SK-N-SH (cell line): Measurements from ENCODE around the gene ITGA6. TPM values are rescaled to one million over a fixed set of nuclear protein-coding genes. Genes with fewer than 3 reads are reported as not detected.

Experiments
- CTCF ChIA-PET: fragments of 300-600, 350-600 bp; formaldehyde crosslinking; extraction: SDS; loops from one replicate; lab custom pipeline; 2021; lab: Yijun Ruan, JAX
- POLR2A ChIA-PET: fragments of 350-600 bp; sonication (Branson Sonifier 250); formaldehyde crosslinking; extraction: SDS; loops from one replicate; lab custom pipeline; 2020; ENCODE audit warnings: antibody characterized with exemption, inconsistent platforms; lab: Yijun Ruan, JAX
- DNase-seq: peaks from one replicate; pipeline ENCODE4 v3.0.0; 2012
- H2AFZ ChIP-seq: fragments of 200-600 bp; sonication (generic); 2 replicates; pipeline ENCODE4 v1.8.1; 2016; ENCODE audit warnings: antibody characterized with exemption, mild to moderate bottlenecking, low read depth
- H3F3A ChIP-seq: fragments of 200-600 bp; sonication (generic); replicated peaks from 2 replicates; pipeline ENCODE3; 2016; ENCODE audit warnings: antibody characterized with exemption, mild to moderate bottlenecking; ENCODE audit not compliant: insufficient read depth
- H3K27ac ChIP-seq, 2 experiments: fragments of 200-500 bp in 1 of 2; fragments of 200-600 bp in 1 of 2; sonication (Bioruptor generic) in 1 of 2; sonication (generic), shearing (Covaris generic) in 1 of 2; 2 replicates each; pipeline versions ENCODE4 v1.5.1 to v1.6.1; 2014 to 2016; ENCODE audit warnings: low read depth in 2 of 2, inconsistent platforms in 1 of 2, low read length in 1 of 2, mild to moderate bottlenecking in 1 of 2, mixed read lengths in 1 of 2
- H3K27me3 ChIP-seq: fragments of 200-600 bp; sonication (generic), shearing (Covaris generic); 2 replicates; pipeline ENCODE4 v1.6.1; 2016; ENCODE audit warnings: mixed run types; ENCODE audit not compliant: insufficient read depth
- H3K36me3 ChIP-seq, 2 experiments: fragments of 200-500 bp in 1 of 2; fragments of 200-600 bp in 1 of 2; sonication (Bioruptor generic) in 1 of 2; sonication (generic) in 1 of 2; replicated peaks in 1 of 2; 2 replicates each; pipeline versions ENCODE3 to v1.5.1; 2014 to 2016; ENCODE audit warnings: low read length in 1 of 2, mild to moderate bottlenecking in 1 of 2; ENCODE audit not compliant: insufficient read depth in 2 of 2, control insufficient read depth in 1 of 2
- H3K4me1 ChIP-seq, 2 experiments: fragments of 200-500 bp in 1 of 2; fragments of 200-600 bp in 1 of 2; sonication (Bioruptor generic) in 1 of 2; sonication (generic), shearing (Covaris generic) in 1 of 2; 2 replicates each; pipeline versions ENCODE4 v1.5.1 to v1.6.1; 2014 to 2016; ENCODE audit warnings: low read depth in 1 of 2, low read length in 1 of 2, mixed run types in 1 of 2; ENCODE audit not compliant: insufficient read depth in 2 of 2, control insufficient read depth in 1 of 2
- H3K4me2 ChIP-seq: fragments of 200-600 bp; sonication (generic), shearing (Covaris generic); 2 replicates; pipeline ENCODE4 v1.6.1; 2017; ENCODE audit warnings: mixed run types
- H3K4me3 ChIP-seq, 2 experiments: fragments of 200-500 bp in 1 of 2; fragments of 200-600 bp in 1 of 2; sonication (Bioruptor generic) in 1 of 2; sonication (generic), shearing (Covaris generic) in 1 of 2; 2 replicates each; pipeline versions ENCODE4 v1.5.1 to v1.8.1; 2014 to 2016; ENCODE audit warnings: low read depth in 2 of 2, inconsistent platforms in 1 of 2, low read length in 1 of 2, mild to moderate bottlenecking in 1 of 2, mixed read lengths in 1 of 2, moderate library complexity in 1 of 2
- H3K79me2 ChIP-seq: fragments of 200-600 bp; sonication (generic); 2 replicates; pipeline ENCODE4 v1.8.1; 2017; ENCODE audit warnings: mild to moderate bottlenecking; ENCODE audit not compliant: insufficient read depth
- H3K9ac ChIP-seq: fragments of 200-600 bp; sonication (generic); 2 replicates; pipeline ENCODE4 v1.6.1; 2017; ENCODE audit warnings: mixed run types
- H3K9me2 ChIP-seq: fragments of 200-600 bp; sonication (generic); 2 replicates; pipeline ENCODE4 v1.6.1; 2017; ENCODE audit warnings: mixed run types
- H3K9me3 ChIP-seq: fragments of 200-600 bp; sonication (generic); 2 replicates; pipeline ENCODE4 v1.6.1; 2017; ENCODE audit warnings: mixed run types, mild to moderate bottlenecking, moderate library complexity
- H4K20me1 ChIP-seq: fragments of 200-600 bp; sonication (generic); 2 replicates; pipeline ENCODE4 v1.6.1; 2017; ENCODE audit warnings: mild to moderate bottlenecking, mixed run types; ENCODE audit not compliant: insufficient read depth
- CHD2 ChIP-seq: fragments of 150-350 bp; IDR thresholded peaks from 2 replicates; pipeline ENCODE4 v1.6.1; 2018; ENCODE audit warnings: low read length; ENCODE audit not compliant: partially characterized antibody
- ELF1 ChIP-seq: IDR thresholded peaks from 2 replicates; pipeline ENCODE4 v1.4.0; 2012
- POLR2AphosphoS5 ChIP-seq: IDR thresholded peaks from 2 replicates; pipeline ENCODE4 v1.6.1; 2012; ENCODE audit warnings: low read depth, low read length
- RCOR1 ChIP-seq: fragments of 150-350 bp; IDR thresholded peaks from 2 replicates; pipeline ENCODE4 v1.6.1; 2017; ENCODE audit warnings: antibody characterized with exemption, low read length
- TAF1 ChIP-seq: IDR thresholded peaks from 2 replicates; pipeline ENCODE4 v1.6.1; 2012; ENCODE audit warnings: low read depth, mild to moderate bottlenecking, low read length, moderate library complexity, borderline replicate concordance
- TCF12 ChIP-seq: IDR thresholded peaks from 2 replicates; pipeline ENCODE4 v1.4.0; 2012
- WGBS: methylation state at CpG from one replicate; pipeline ENCODE4 v1.1.6; 2017; ENCODE audit warnings: low lambda C conversion rate; 5-methylcytosine and 5-hydroxymethylcytosine counted together
- polyA plus RNA-seq, 3 experiments: library from polyadenylated mRNA; depleted of rRNA; stranded (reverse); fragments of >200 nt; gene quantifications; 2 replicates each; pipeline ENCODE4 v1.2.3, GENCODE V29; 2012
- TF ChIP-seq, protein P1 (sequence below): IDR thresholded peaks from 2 replicates; pipeline ENCODE4; 2012
- TF ChIP-seq, protein P2 (sequence below): fragments of 150-350 bp; IDR thresholded peaks from 2 replicates; pipeline ENCODE4 v1.6.1; 2017; ENCODE audit warnings: antibody characterized with exemption, low read length, low read depth, borderline replicate concordance
- TF ChIP-seq, protein P3 (sequence below): fragments of 200-600 bp; sonication (generic); IDR thresholded peaks from 2 replicates; pipeline ENCODE4 v1.6.1; 2017; ENCODE audit warnings: antibody characterized with exemption, mild to moderate bottlenecking, moderate library complexity

The ITGA6 gene
- polyA plus RNA-seq, 1 of the 3 experiments (the other 2 are of a cell fraction), result 26.0 TPM

DNA sequence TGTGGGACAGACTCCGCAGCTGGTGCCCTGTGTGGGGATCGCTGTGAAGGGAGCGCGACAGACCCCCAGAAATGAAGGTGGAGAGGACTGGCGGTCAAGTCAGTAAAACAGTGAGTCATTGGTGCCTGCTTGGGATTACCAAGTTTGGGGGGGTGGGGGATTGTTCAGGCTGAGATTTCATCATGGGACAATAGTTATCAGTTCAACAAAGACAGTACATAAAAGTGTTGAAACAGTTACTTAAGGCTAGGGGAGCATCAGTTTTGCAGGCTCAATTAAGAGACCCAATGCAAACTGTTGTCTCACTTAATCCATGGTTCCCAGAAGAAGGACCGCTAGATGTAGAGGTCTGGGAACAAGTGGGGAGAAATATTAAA, 86.1 kb downstream of the ITGA6 start:
- Histone ChIP-seq H3K36me3 (peaks cover 0 to 11% of the 10 kb centered on the region in 2 experiments), H3K79me2 (no peaks in the 10 kb centered on the region), H3K4me1 (no peaks in the 10 kb centered on the region), H3K9me3 (peaks cover 6% of the 10 kb centered on the region; the same call in 1 of the 2 replicates), H3K27me3 (no peaks in the 10 kb centered on the region), H3K9ac (no peak overlapping the region), H4K20me1 (no peaks in the 10 kb centered on the region), H3K4me3 (no peak overlapping the region), H3K27ac (no peak overlapping the region), H3K4me2 (no peak overlapping the region), H3K9me2 (no peaks in the 10 kb centered on the region), H3F3A (no peaks in the 10 kb centered on the region), H2AFZ (no peak overlapping the region)
- ChIA-PET POLR2A (no interaction called here), CTCF (no interaction called here)
- DNase-seq, result no peak
- 91% methylated on average over 6 of the region's 6 CpGs for WGBS
- no peak for TF ChIP-seq POLR2AphosphoS5
- TF ChIP-seq TCF12, result no peak
- no peak for TF ChIP-seq RCOR1

DNA sequence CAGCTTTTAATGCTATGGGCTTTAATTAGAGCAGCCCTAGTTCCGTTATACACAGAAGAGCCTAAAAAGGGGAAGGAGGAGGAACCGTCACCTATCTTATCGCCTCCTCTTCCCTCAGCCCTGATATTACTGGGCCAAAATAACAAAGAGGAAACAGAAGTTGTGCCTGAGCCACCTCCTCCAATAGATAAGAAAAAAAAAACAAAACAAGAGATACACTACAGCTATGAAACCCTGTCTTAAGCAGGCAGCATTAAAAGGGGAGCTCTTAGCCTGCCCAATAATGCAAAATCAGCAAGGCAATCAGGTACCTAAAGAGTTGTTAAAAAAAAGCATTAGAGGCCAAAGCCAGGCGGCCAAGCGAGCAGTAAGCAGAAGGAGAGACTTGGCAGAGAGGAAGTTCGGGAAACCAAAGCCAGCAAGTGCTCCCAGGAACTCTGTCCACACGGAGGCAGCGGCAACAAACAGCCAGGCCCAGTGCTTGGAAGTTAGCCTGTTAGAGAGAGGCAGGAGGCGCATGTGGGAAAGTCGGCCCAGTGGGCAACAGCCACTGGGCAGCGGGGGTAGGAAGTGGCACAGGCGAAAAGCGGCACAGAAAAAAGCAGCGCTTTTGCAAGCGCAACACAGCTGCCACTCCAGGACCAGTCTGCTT, 86.7 kb downstream of the ITGA6 start:
- H3K4me2 ChIP-seq, result no peak overlapping the region
- TF ChIP-seq TCF12 (no peak), POLR2AphosphoS5 (no peak), RCOR1 (no peak), ELF1 (no peak), TAF1 (no peak), CHD2 (no peak)
- TF ChIP-seq, protein P1, sequence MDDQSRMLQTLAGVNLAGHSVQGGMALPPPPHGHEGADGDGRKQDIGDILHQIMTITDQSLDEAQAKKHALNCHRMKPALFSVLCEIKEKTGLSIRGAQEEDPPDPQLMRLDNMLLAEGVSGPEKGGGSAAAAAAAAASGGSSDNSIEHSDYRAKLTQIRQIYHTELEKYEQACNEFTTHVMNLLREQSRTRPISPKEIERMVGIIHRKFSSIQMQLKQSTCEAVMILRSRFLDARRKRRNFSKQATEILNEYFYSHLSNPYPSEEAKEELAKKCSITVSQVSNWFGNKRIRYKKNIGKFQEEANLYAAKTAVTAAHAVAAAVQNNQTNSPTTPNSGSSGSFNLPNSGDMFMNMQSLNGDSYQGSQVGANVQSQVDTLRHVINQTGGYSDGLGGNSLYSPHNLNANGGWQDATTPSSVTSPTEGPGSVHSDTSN, result no peak
- TF ChIP-seq, protein P2, sequence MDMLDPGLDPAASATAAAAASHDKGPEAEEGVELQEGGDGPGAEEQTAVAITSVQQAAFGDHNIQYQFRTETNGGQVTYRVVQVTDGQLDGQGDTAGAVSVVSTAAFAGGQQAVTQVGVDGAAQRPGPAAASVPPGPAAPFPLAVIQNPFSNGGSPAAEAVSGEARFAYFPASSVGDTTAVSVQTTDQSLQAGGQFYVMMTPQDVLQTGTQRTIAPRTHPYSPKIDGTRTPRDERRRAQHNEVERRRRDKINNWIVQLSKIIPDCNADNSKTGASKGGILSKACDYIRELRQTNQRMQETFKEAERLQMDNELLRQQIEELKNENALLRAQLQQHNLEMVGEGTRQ, result no peak
- TF ChIP-seq, protein P3, sequence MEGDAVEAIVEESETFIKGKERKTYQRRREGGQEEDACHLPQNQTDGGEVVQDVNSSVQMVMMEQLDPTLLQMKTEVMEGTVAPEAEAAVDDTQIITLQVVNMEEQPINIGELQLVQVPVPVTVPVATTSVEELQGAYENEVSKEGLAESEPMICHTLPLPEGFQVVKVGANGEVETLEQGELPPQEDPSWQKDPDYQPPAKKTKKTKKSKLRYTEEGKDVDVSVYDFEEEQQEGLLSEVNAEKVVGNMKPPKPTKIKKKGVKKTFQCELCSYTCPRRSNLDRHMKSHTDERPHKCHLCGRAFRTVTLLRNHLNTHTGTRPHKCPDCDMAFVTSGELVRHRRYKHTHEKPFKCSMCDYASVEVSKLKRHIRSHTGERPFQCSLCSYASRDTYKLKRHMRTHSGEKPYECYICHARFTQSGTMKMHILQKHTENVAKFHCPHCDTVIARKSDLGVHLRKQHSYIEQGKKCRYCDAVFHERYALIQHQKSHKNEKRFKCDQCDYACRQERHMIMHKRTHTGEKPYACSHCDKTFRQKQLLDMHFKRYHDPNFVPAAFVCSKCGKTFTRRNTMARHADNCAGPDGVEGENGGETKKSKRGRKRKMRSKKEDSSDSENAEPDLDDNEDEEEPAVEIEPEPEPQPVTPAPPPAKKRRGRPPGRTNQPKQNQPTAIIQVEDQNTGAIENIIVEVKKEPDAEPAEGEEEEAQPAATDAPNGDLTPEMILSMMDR, result no peak
- no peaks in the 10 kb centered on the region for H3K27me3 ChIP-seq
- H3K9me2 ChIP-seq, result no peaks in the 10 kb centered on the region
- peaks cover 6% of the 10 kb centered on the region; the same call in 1 of the 2 replicates for H3K9me3 ChIP-seq
- CTCF ChIA-PET, result no interaction called here
- no peak overlapping the region for H3K27ac ChIP-seq
- no peak for DNase-seq
- POLR2A ChIA-PET, result no interaction called here
- H3K36me3 ChIP-seq, result peaks cover 0 to 6% of the 10 kb centered on the region in 2 experiments
- H3K79me2 ChIP-seq, result no peaks in the 10 kb centered on the region
- H2AFZ ChIP-seq, result no peak overlapping the region
- no peak overlapping the region for H3K9ac ChIP-seq
- no peak overlapping the region for H3K4me3 ChIP-seq
- no peaks in the 10 kb centered on the region for H4K20me1 ChIP-seq
- 81% methylated on average over 15 of the region's 15 CpGs for WGBS
- no peaks in the 10 kb centered on the region for H3F3A ChIP-seq
- H3K4me1 ChIP-seq, result no peaks in the 10 kb centered on the region
